CD8-positive, alpha-beta memory T cell (primary cell): Measurements from ENCODE around the gene RAMP1. TPM values are rescaled to one million over a fixed set of nuclear protein-coding genes. Genes with fewer than 3 reads are reported as not detected.
"Not testable (repeated sequence)": the region's sequence is repeated elsewhere in the genome, so short reads cannot be mapped to it uniquely, and the experiment has no call there.

ENCODE experiments used
- CTCF ChIA-PET: fragments of 350-600 bp; sonication (Branson Sonifier 250); formaldehyde crosslinking; loops from one replicate; lab custom pipeline; 2021; ENCODE audit warnings: antibody characterized with exemption; lab: Charles Lee
- POLR2A ChIA-PET: fragments of 350-600 bp; sonication (Branson Sonifier 250); formaldehyde crosslinking; loops from one replicate; lab custom pipeline; 2021; ENCODE audit warnings: antibody characterized with exemption; lab: Charles Lee
- DNase-seq, 5 donors: peaks; one replicate each; pipeline versions ENCODE4 v3.0.0 to v3.0.0-alpha.2; 2020 to 2022; ENCODE audit warnings: mixed read lengths in 1 of 5
- H3K27ac ChIP-seq: one replicate; pipeline ENCODE4 v1.7.0; 2013; ENCODE audit warnings: low read depth, mild to moderate bottlenecking, low read length, moderate library complexity
- H3K27me3 ChIP-seq: 2 replicates; pipeline ENCODE4 v1.7.0; 2013; ENCODE audit warnings: low read length, mild to moderate bottlenecking; ENCODE audit not compliant: insufficient read depth, poor library complexity, severe bottlenecking
- H3K36me3 ChIP-seq: 2 replicates; pipeline ENCODE4 v1.7.0; 2013; ENCODE audit warnings: mild to moderate bottlenecking, low read length, moderate library complexity; ENCODE audit not compliant: insufficient read depth
- H3K4me1 ChIP-seq: 2 replicates; pipeline ENCODE4 v1.7.0; 2013; ENCODE audit warnings: mild to moderate bottlenecking, low read length, moderate library complexity; ENCODE audit not compliant: insufficient read depth
- H3K4me3 ChIP-seq: 2 replicates; pipeline ENCODE4 v1.7.0; 2013; ENCODE audit warnings: mild to moderate bottlenecking, low read length
- H3K9me3 ChIP-seq: 2 replicates; pipeline ENCODE4 v1.7.0; 2013; ENCODE audit warnings: mild to moderate bottlenecking, low read length
- H3K27ac Mint-ChIP-seq, 8 donors: one replicate each; pipeline ENCODE4 v1.8.0; 2020 to 2021; ENCODE audit warnings: mixed read lengths in 8 of 8, mild to moderate bottlenecking in 6 of 8, inconsistent platforms in 3 of 8, moderate library complexity in 3 of 8
- H3K27me3 Mint-ChIP-seq, 2 donors: one replicate each; pipeline ENCODE4 v1.8.0; 2020 to 2021; ENCODE audit warnings: mixed read lengths in 2 of 2, mild to moderate bottlenecking in 1 of 2, moderate library complexity in 1 of 2
- H3K36me3 Mint-ChIP-seq, 3 donors: one replicate each; pipeline ENCODE4 v1.8.0; 2020 to 2021; ENCODE audit warnings: mixed read lengths in 3 of 3, inconsistent platforms in 1 of 3, mild to moderate bottlenecking in 1 of 3
- H3K4me1 Mint-ChIP-seq, 3 donors: one replicate each; pipeline ENCODE4 v1.8.0; 2020 to 2021; ENCODE audit warnings: mixed read lengths in 3 of 3, inconsistent platforms in 1 of 3, mild to moderate bottlenecking in 1 of 3
- H3K4me3 Mint-ChIP-seq, 7 donors: one replicate each; pipeline ENCODE4 v1.8.0; 2020 to 2021; ENCODE audit warnings: mixed read lengths in 7 of 7, mild to moderate bottlenecking in 6 of 7, moderate library complexity in 4 of 7, inconsistent platforms in 2 of 7
- H3K9me3 Mint-ChIP-seq, 5 donors: one replicate each; pipeline ENCODE4 v1.8.0; 2020 to 2022; ENCODE audit warnings: mixed read lengths in 5 of 5, mild to moderate bottlenecking in 3 of 5, moderate library complexity in 2 of 5, inconsistent platforms in 1 of 5
- polyA plus RNA-seq: library from polyadenylated mRNA; unstranded; fragments of 300-500 nt; fragmentation: Illumina TruSeq; gene quantifications from one replicate; pipeline ENCODE4 v1.2.3, GENCODE V29; 2021
- total RNA-seq, 2 experiments: library from RNA; stranded (reverse); gene quantifications; one replicate each; pipeline ENCODE4 v1.2.3, GENCODE V29; 2021

RAMP1 gene
- total and polyA plus RNA-seq, 3 experiments from 2014 or later = 0.59 to 0.63 (median 0.60) TPM

DNA sequence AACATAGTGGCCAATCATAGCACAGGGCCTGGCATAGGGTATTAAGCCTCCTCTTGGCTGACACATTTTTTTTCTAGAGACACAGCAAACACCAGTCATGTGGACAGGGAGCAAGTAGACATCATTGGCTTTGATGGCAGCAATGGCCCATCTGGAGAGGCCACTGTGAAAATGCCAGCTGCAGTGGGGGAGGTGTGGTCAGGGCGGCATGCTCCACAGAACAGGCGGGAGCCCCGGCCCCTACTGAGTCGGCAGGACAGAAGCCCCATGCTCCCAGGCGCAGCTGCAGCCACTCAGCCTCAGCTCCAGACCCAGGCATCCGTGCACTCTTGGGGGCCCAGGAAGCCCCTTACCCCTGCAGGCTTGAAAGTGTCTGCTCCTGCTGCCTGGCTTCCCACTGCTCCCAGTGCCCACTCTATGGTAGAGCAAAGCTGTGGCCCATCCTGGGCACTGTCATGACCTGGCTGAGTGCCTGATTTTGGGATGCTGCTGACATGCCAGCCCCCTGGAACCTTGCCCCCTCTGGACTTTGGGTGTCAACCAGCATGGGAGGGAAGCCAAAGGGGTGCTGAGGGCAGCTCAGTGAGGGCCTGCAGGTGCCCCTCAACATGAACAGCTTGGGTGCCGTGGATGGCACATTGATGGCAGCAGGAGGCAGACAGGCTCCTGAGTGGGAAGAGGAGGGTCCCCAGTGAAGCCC is 84.1 kb downstream of the RAMP1 start:
- H3K27ac ChIP-seq = no peak overlapping the region
- no peaks in the 10 kb centered on the region for H3K36me3 ChIP-seq
- H3K4me3 Mint-ChIP-seq = peak overlapping the region in 6 of 7 donors; percentile 21 to 79 (median 53)
- peaks cover 6% of the 10 kb centered on the region for H3K9me3 ChIP-seq
- POLR2A ChIA-PET = no interaction called here
- CTCF ChIA-PET = interaction anchor here (1.1 kb wide), 1 partner anchor 21 kb away, joined by 3 read pairs; no protein-coding TSS in a partner anchor
- H3K9me3 Mint-ChIP-seq = peaks cover 0 to 47% (median 25%) of the 10 kb centered on the region in 5 donors
- H3K4me3 ChIP-seq = no peak overlapping the region
- H3K4me1 Mint-ChIP-seq = peaks cover 60 to 82% (median 61%) of the 10 kb centered on the region in 3 donors
- peak overlapping the region in 7 of 8 donors; percentile 37 to 96 (median 78) for H3K27ac Mint-ChIP-seq
- no peaks in the 10 kb centered on the region for H3K27me3 ChIP-seq
- no peak for DNase-seq
- H3K36me3 Mint-ChIP-seq = peaks cover 2 to 28% (median 11%) of the 10 kb centered on the region in 3 donors
- peaks cover 54% of the 10 kb centered on the region for H3K4me1 ChIP-seq
- H3K27me3 Mint-ChIP-seq = peaks cover 0 to 2% of the 10 kb centered on the region in 2 donors

DNA sequence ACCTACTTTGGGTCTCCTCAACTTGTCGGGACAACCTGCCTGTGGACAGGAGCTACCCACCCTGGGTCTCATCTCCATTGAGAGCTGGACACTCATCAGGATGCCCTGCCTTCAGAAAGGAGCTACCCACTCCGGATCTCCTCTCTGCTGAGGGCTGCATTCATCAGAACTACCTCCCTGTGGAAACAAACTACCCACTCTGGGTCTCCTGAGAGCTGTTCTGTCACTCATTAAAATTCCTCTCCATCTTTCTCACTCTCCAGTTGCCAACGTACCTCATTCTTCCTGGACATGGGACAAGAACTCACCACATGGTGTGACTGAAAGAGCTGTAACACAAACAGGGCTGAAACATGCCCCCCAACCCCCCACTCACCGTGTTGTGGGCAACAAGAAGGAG is 84.9 kb downstream of the RAMP1 start:
- Mint-ChIP-seq H3K4me3 (peak overlapping the region in 2 of 7 donors; percentile 64 to 74), H3K27ac (peak overlapping the region in 6 of 8 donors; percentile 36 to 97 (median 68)), H3K36me3 (peaks cover 2 to 28% (median 11%) of the 10 kb centered on the region in 3 donors), H3K9me3 (peaks cover 0 to 47% (median 25%) of the 10 kb centered on the region in 5 donors), H3K4me1 (peaks cover 59 to 76% (median 61%) of the 10 kb centered on the region in 3 donors), H3K27me3 (peaks cover 0 to 3% of the 10 kb centered on the region in 2 donors)
- Histone ChIP-seq H3K4me1 (peaks cover 54% of the 10 kb centered on the region), H3K9me3 (peaks cover 6% of the 10 kb centered on the region), H3K27ac (no peak overlapping the region), H3K27me3 (no peaks in the 10 kb centered on the region), H3K4me3 (no peak overlapping the region), H3K36me3 (no peaks in the 10 kb centered on the region)
- POLR2A ChIA-PET = no interaction called here
- CTCF ChIA-PET = no interaction called here
- DNase-seq = no peak

DNA sequence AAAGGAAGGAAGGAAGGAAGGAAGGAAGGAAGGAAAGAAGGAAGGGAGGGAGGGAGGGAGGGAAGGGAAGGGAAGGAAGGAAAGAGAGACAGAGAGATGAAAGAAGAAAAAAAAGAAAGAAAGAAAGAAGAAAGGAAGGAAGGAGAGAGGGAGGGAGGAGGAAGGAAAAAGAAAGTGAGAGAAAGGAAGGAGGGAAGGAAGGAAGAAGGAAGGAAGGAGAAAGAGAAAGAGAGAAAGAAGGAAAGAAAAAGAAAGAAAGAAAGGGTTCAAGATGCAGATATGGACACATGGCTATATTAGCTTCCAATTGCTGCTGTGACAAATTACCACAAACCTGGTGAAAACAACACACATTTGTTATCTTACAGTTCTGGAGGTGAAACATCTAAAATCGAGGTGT is 87.0 kb downstream of the RAMP1 start:
- H3K27ac Mint-ChIP-seq = peak overlapping the region in 4 of 8 donors; percentile 54 to 81 (median 73)
- ChIA-PET POLR2A (no interaction called here), CTCF (no interaction called here)
- Histone ChIP-seq H3K9me3 (peaks cover 6% of the 10 kb centered on the region), H3K27ac (no peak overlapping the region), H3K27me3 (no peaks in the 10 kb centered on the region), H3K4me1 (peaks cover 39% of the 10 kb centered on the region), H3K4me3 (no peak overlapping the region), H3K36me3 (no peaks in the 10 kb centered on the region)
- DNase-seq = no peak
- peaks cover 0 to 35% (median 22%) of the 10 kb centered on the region in 5 donors for H3K9me3 Mint-ChIP-seq
- H3K27me3 Mint-ChIP-seq = peaks cover 0 to 3% of the 10 kb centered on the region in 2 donors
- peak overlapping the region in 3 of 7 donors; percentile 32 to 66 (median 60) for H3K4me3 Mint-ChIP-seq
- H3K36me3 Mint-ChIP-seq = peaks cover 2 to 13% (median 2%) of the 10 kb centered on the region in 3 donors
- H3K4me1 Mint-ChIP-seq = peaks cover 43 to 57% (median 46%) of the 10 kb centered on the region in 3 donors

DNA sequence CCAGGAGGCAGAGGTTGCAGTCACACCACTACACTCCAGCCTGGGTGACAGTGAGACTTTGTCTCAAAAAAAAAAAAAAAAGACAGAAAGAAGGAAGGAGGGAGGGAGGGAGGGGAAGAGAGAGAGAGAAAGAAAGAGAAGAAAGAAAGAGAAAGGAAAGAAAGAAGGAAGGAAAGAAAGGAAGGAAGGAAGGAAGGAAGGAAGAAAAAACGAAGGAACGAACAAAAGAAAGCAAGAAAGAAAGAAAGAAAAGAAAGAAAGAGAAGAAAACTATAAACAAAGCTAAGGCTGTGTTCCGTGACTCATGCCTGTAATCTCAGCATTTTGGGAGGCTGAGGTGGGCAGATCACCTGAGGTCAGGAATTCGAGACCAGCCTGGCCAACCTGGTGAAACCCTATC is 91.9 kb downstream of the RAMP1 start:
- H3K27ac ChIP-seq, H3K4me1 ChIP-seq, H3K4me3 ChIP-seq, H3K36me3 Mint-ChIP-seq, CTCF ChIA-PET, H3K27ac Mint-ChIP-seq, H3K27me3 ChIP-seq, H3K9me3 Mint-ChIP-seq, H3K4me3 Mint-ChIP-seq, H3K36me3 ChIP-seq, POLR2A ChIA-PET, DNase-seq, H3K9me3 ChIP-seq: not testable (repeated sequence)
- H3K4me1 Mint-ChIP-seq = peaks cover 5 to 16% (median 11%) of the 10 kb centered on the region in 3 donors
- peaks cover 5 to 11% of the 10 kb centered on the region in 2 donors for H3K27me3 Mint-ChIP-seq

DNA sequence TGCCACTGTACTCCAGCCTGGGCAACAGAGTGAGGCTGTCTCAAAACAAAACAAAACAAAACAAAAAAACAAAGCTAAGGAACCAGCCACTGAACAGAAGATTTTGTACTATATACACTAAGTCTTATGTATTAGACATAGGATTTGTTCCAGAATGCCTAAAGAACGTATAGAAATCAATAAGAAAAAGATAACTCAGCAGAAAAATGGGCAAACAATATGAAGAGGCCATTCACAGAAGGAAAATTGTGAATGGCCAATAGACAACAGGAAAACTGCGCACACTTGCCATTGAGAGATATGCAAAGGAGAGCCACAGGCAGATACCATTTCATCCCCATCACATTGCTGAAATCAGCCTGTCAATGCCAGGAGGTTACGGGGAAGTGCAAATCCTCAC is 92.5 kb downstream of the RAMP1 start:
- Histone ChIP-seq H3K4me1 (no peaks in the 10 kb centered on the region), H3K4me3 (no peak overlapping the region), H3K27ac (no peak overlapping the region), H3K36me3 (no peaks in the 10 kb centered on the region), H3K27me3 (no peaks in the 10 kb centered on the region), H3K9me3 (no peaks in the 10 kb centered on the region)
- POLR2A ChIA-PET = no interaction called here
- Mint-ChIP-seq H3K9me3 (peaks cover 0 to 6% (median 3%) of the 10 kb centered on the region in 5 donors), H3K4me3 (no peak overlapping the region), H3K36me3 (no peaks in the 10 kb centered on the region), H3K4me1 (peaks cover 5 to 14% (median 9%) of the 10 kb centered on the region in 3 donors), H3K27me3 (peaks cover 7 to 14% of the 10 kb centered on the region in 2 donors), H3K27ac (peak overlapping the region in 1 of 8 donors; percentile 22)
- CTCF ChIA-PET = no interaction called here
- DNase-seq = no peak

DNA sequence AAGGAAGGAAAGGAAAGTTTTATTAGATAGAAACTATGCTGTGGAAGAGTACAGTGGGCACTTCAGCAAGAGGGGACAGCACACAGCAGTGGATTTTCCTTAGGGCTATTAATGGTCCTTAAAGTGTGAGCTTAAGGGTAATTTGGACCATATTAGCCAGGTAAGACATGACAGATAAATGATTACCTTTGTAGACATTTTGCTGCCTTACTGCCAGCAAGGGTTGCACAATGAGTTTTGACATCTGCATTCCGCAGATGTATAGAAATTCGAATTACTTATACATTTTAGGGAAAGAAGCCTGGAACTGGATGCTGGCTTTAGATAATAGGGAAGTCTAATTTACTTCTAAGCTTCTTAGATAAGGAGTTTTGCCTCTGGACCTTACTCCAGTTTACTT is 93.4 kb downstream of the RAMP1 start:
- ChIA-PET POLR2A (no interaction called here), CTCF (no interaction called here)
- H3K4me3 ChIP-seq = no peak overlapping the region
- no peak overlapping the region for H3K27ac Mint-ChIP-seq
- peaks cover 10 to 12% (median 10%) of the 10 kb centered on the region in 3 donors for H3K4me1 Mint-ChIP-seq
- H3K36me3 ChIP-seq = no peaks in the 10 kb centered on the region
- no peaks in the 10 kb centered on the region for H3K4me1 ChIP-seq
- no peak overlapping the region for H3K27ac ChIP-seq
- H3K9me3 ChIP-seq = no peaks in the 10 kb centered on the region
- H3K4me3 Mint-ChIP-seq = no peak overlapping the region
- no peaks in the 10 kb centered on the region for H3K27me3 ChIP-seq
- H3K27me3 Mint-ChIP-seq = peaks cover 15 to 22% of the 10 kb centered on the region in 2 donors
- no peak for DNase-seq
- no peaks in the 10 kb centered on the region for H3K36me3 Mint-ChIP-seq
- no peaks in the 10 kb centered on the region for H3K9me3 Mint-ChIP-seq

DNA sequence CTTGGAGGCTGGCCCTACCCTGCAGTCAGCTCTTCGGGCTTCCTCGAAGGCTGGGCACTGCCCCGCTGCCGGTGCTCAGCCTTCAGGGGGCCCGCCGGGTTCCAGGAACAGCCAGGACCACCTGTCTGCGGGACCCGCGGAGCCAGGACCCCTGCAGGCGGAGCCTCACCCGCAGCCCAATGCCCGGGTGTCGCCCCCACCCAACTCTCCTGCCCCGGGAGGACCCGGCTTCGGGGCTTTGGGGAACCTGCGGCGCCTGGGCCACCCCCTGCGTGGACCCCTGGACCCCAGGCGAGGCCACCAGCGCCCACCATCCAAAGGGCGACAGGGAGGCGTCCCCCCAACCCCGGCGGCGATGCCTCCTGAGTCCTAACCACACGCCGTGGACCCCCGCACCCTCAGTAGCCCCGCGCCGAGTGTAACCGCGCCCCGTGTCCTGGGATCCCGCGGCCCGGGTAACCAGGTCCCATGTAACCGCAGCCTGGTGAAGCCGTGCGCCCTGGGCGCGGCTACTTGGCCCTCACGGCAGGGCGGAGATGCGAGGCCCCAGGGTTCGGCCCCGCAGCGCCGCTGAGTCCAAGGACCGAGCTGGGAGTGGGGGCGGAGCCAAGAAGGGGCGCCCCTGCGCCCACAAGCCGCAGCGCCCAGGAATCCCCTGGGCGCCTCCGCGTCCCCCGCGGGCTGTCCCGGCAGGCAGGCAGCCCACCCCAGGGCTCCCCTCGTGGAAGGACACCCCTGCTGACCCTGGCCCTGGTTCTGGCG is 96.4 kb downstream of the RAMP1 start:
- Histone ChIP-seq H3K27ac (no peak overlapping the region), H3K9me3 (no peaks in the 10 kb centered on the region), H3K27me3 (no peaks in the 10 kb centered on the region), H3K4me3 (no peak overlapping the region), H3K36me3 (no peaks in the 10 kb centered on the region), H3K4me1 (no peaks in the 10 kb centered on the region)
- CTCF ChIA-PET = no interaction called here
- Mint-ChIP-seq H3K4me3 (no peak overlapping the region), H3K36me3 (no peaks in the 10 kb centered on the region), H3K4me1 (peaks cover 10 to 12% (median 10%) of the 10 kb centered on the region in 3 donors), H3K27ac (no peak overlapping the region), H3K27me3 (peaks cover 15 to 19% of the 10 kb centered on the region in 2 donors), H3K9me3 (no peaks in the 10 kb centered on the region)
- POLR2A ChIA-PET = interaction anchor here (0.6 kb wide), 1 partner anchor 37 kb away, joined by 3 read pairs; no protein-coding TSS in a partner anchor
- DNase-seq = no peak

DNA sequence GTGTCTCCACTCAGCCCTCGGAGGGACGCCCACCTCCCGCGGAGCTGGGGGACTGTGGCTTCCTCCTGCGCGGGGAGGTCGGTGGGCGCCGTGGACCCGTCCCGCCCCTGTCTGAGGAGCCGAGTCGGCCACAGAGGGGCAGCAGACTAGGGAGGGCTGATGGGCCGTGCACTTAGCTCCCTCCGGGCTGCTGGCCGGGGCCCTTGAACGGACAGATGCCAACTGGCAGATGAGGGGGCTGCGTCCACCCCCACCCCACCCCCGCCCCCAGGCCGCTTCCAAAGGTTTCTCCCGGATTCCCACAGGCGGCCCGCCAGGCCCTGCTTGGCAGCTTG is 96.9 kb downstream of the RAMP1 start:
- H3K9me3 ChIP-seq = no peaks in the 10 kb centered on the region
- no peaks in the 10 kb centered on the region for H3K36me3 ChIP-seq
- H3K27ac Mint-ChIP-seq = no peak overlapping the region
- H3K4me3 ChIP-seq = no peak overlapping the region
- no peak overlapping the region for H3K4me3 Mint-ChIP-seq
- H3K27me3 ChIP-seq = no peaks in the 10 kb centered on the region
- H3K27ac ChIP-seq = no peak overlapping the region
- no peaks in the 10 kb centered on the region for H3K4me1 ChIP-seq
- ChIA-PET CTCF (no interaction called here), POLR2A (interaction anchor here (0.6 kb wide), 1 partner anchor 38 kb away, joined by 3 read pairs; no protein-coding TSS in a partner anchor)
- peaks cover 10 to 12% (median 10%) of the 10 kb centered on the region in 3 donors for H3K4me1 Mint-ChIP-seq
- DNase-seq = no peak
- peaks cover 15 to 19% of the 10 kb centered on the region in 2 donors for H3K27me3 Mint-ChIP-seq
- H3K9me3 Mint-ChIP-seq = no peaks in the 10 kb centered on the region
- no peaks in the 10 kb centered on the region for H3K36me3 Mint-ChIP-seq
